NT2/D1 (cell line): Measurements from ENCODE around the gene SLC5A11.
A peak's percentile ranks its signal among the peaks of the same experiment; 100 is the strongest.
"Not testable (repeated sequence)": the region's sequence is repeated elsewhere in the genome, so short reads cannot be mapped to it uniquely, and the experiment has no call there.

Source experiments
- DNase-seq: peaks from one replicate; pipeline ENCODE4 v3.0.0-alpha.2; 2011; ENCODE audit warnings: low read depth, low spot score
- H3K27me3 ChIP-seq: 2 replicates; pipeline ENCODE4 v1.6.0; 2011; ENCODE audit warnings: mild to moderate bottlenecking; ENCODE audit not compliant: insufficient read length, insufficient read depth
- H3K36me3 ChIP-seq: 2 replicates; pipeline ENCODE4 v1.6.1; 2011; ENCODE audit warnings: mild to moderate bottlenecking, low read length, mixed read lengths; ENCODE audit not compliant: insufficient read depth, insufficient read length
- H3K4me1 ChIP-seq: 2 replicates; pipeline ENCODE4 v1.5.1; 2011; ENCODE audit not compliant: insufficient read depth, insufficient read length
- H3K4me3 ChIP-seq: 2 replicates; pipeline ENCODE4 v1.5.1; 2011; ENCODE audit warnings: low read depth; ENCODE audit not compliant: insufficient read length
- H3K9ac ChIP-seq: 2 replicates; pipeline ENCODE4 v1.6.0; 2011; ENCODE audit warnings: low read depth; ENCODE audit not compliant: insufficient read length
- H3K9me3 ChIP-seq: 2 replicates; pipeline ENCODE4 v1.5.1; 2011; ENCODE audit warnings: mild to moderate bottlenecking, low read length; ENCODE audit not compliant: insufficient read depth
- SUZ12 ChIP-seq: IDR thresholded peaks from 2 replicates; pipeline ENCODE4 v1.6.1; 2011; ENCODE audit not compliant: insufficient read length, insufficient read depth; ENCODE audit errors: extremely low read depth
- YY1 ChIP-seq: IDR thresholded peaks from 2 replicates; pipeline ENCODE4 v1.6.1; 2011; ENCODE audit not compliant: insufficient read length, insufficient read depth
- ZNF274 ChIP-seq: IDR thresholded peaks from 2 replicates; pipeline ENCODE4 v1.6.1; 2011; ENCODE audit warnings: mild to moderate bottlenecking, low read depth, low read length

SLC5A11 gene

GRCh38 chr16:24854607-24855171 lies 8.9 kb downstream of the SLC5A11 start:
- Histone ChIP-seq H3K9ac (no peak overlapping the region), H3K4me1 (no peaks in the 10 kb centered on the region), H3K9me3 (no peaks in the 10 kb centered on the region), H3K4me3 (no peak overlapping the region), H3K27me3 (no peaks in the 10 kb centered on the region), H3K36me3 (no peaks in the 10 kb centered on the region)
- TF ChIP-seq YY1, result no peak
- no peak for DNase-seq

GRCh38 chr16:24855678-24856077 lies 9.9 kb downstream of the SLC5A11 start:
- no peaks in the 10 kb centered on the region for H3K9me3 ChIP-seq
- no peaks in the 10 kb centered on the region for H3K27me3 ChIP-seq
- DNase-seq, result no peak
- no peaks in the 10 kb centered on the region for H3K4me1 ChIP-seq
- no peaks in the 10 kb centered on the region for H3K36me3 ChIP-seq
- H3K9ac ChIP-seq, result no peak overlapping the region
- TF ChIP-seq SUZ12 (no peak), YY1 (no peak), ZNF274 (no peak)
- H3K4me3 ChIP-seq, result no peak overlapping the region

- not testable (repeated sequence) for H3K36me3 ChIP-seq, H3K9me3 ChIP-seq, H3K4me1 ChIP-seq, H3K4me3 ChIP-seq, H3K9ac ChIP-seq, DNase-seq, H3K27me3 ChIP-seq
Measured at GRCh38 chr16:24856871-24857270, 11.1 kb downstream of the SLC5A11 start.

GRCh38 chr16:24858219-24859041 lies 12.7 kb downstream of the SLC5A11 start:
- no peak overlapping the region for H3K9ac ChIP-seq
- no peaks in the 10 kb centered on the region for H3K9me3 ChIP-seq
- no peaks in the 10 kb centered on the region for H3K36me3 ChIP-seq
- H3K4me3 ChIP-seq, result no peak overlapping the region
- TF ChIP-seq YY1 (no peak), ZNF274 (no peak)
- no peaks in the 10 kb centered on the region for H3K4me1 ChIP-seq
- DNase-seq, result peak; percentile 54
- H3K27me3 ChIP-seq, result no peaks in the 10 kb centered on the region

GRCh38 chr16:24861461-24861860 lies 15.7 kb downstream of the SLC5A11 start:
- Histone ChIP-seq H3K9ac (no peak overlapping the region), H3K9me3 (peaks cover 6% of the 10 kb centered on the region), H3K4me1 (no peaks in the 10 kb centered on the region), H3K36me3 (no peaks in the 10 kb centered on the region), H3K27me3 (no peaks in the 10 kb centered on the region), H3K4me3 (no peak overlapping the region)
- TF ChIP-seq YY1 (no peak), ZNF274 (no peak), SUZ12 (no peak)
- no peak for DNase-seq

GRCh38 chr16:24863582-24864437 lies 18.0 kb downstream of the SLC5A11 start:
- no peak for DNase-seq
- no peaks in the 10 kb centered on the region for H3K27me3 ChIP-seq
- no peaks in the 10 kb centered on the region for H3K36me3 ChIP-seq
- TF ChIP-seq ZNF274 (no peak), YY1 (no peak), SUZ12 (no peak)
- no peaks in the 10 kb centered on the region for H3K4me1 ChIP-seq
- peaks cover 6% of the 10 kb centered on the region for H3K9me3 ChIP-seq
- H3K4me3 ChIP-seq, result no peak overlapping the region
- no peak overlapping the region for H3K9ac ChIP-seq

- H3K36me3 ChIP-seq, result no peaks in the 10 kb centered on the region
- no peak for TF ChIP-seq SUZ12
- no peak for TF ChIP-seq YY1
- TF ChIP-seq ZNF274, result no peak
- no peaks in the 10 kb centered on the region for H3K4me1 ChIP-seq
- no peak for DNase-seq
- no peak overlapping the region for H3K4me3 ChIP-seq
- H3K27me3 ChIP-seq, result no peaks in the 10 kb centered on the region
- no peak overlapping the region for H3K9ac ChIP-seq
- H3K9me3 ChIP-seq, result peaks cover 2% of the 10 kb centered on the region
Measured at GRCh38 chr16:24869033-24869432, 23.3 kb downstream of the SLC5A11 start.
